Activated B cell treated with CpG ODN at 0.5 μM for 24 hours (primary cell): ENCODE measurements around the gene CAPZA1. TPM values are rescaled to one million over a fixed set of nuclear protein-coding genes. Genes with fewer than 3 reads are reported as not detected.
A peak's percentile ranks its signal among the peaks of the same experiment; 100 is the strongest.

Experiments used
- ATAC-seq: fragments of 200-7000 bp; cut with Tn5 transposase; one replicate; pipeline ENCODE4 v1.10.0; 2021; ENCODE audit warnings: low read depth, mild to moderate bottlenecking, moderate library complexity
- CTCF ChIA-PET: fragments of 350-600 bp; sonication (Branson Sonifier 250); formaldehyde crosslinking; loops from one replicate; lab custom pipeline; 2021; ENCODE audit warnings: antibody characterized with exemption; lab: Charles Lee
- POLR2A ChIA-PET: fragments of 350-600 bp; sonication (Branson Sonifier 250); formaldehyde crosslinking; loops from one replicate; lab custom pipeline; 2021; ENCODE audit warnings: antibody characterized with exemption; lab: Charles Lee
- DNase-seq: peaks from one replicate; pipeline ENCODE4 v3.0.0; 2022
- H3K27ac Mint-ChIP-seq: one replicate; pipeline ENCODE4 v1.8.0; 2020; ENCODE audit warnings: mixed read lengths
- H3K27me3 Mint-ChIP-seq: one replicate; pipeline ENCODE4 v1.8.0; 2021; ENCODE audit warnings: mixed read lengths
- H3K36me3 Mint-ChIP-seq: one replicate; pipeline ENCODE4 v1.8.0; 2021; ENCODE audit warnings: low read depth, mixed read lengths
- H3K4me1 Mint-ChIP-seq: one replicate; pipeline ENCODE4 v1.8.0; 2021; ENCODE audit warnings: mixed read lengths
- H3K4me3 Mint-ChIP-seq: one replicate; pipeline ENCODE4 v1.8.0; 2020; ENCODE audit warnings: mild to moderate bottlenecking, mixed read lengths
- H3K9me3 Mint-ChIP-seq: one replicate; pipeline ENCODE4 v1.8.0; 2020; ENCODE audit warnings: mixed read lengths
- intact Hi-C: fragments of 100-400 bp; cut with micrococcal nuclease; formaldehyde crosslinking; loops from one replicate; pipeline ENCODE4 v1.15.1; 2024
- total RNA-seq: library from RNA; stranded (reverse); gene quantifications from 2 replicates; pipeline ENCODE4 v1.2.3, GENCODE V29; 2022
- TF ChIP-seq, protein P1 (sequence below): fragments of 200-600 bp; IDR thresholded peaks from one replicate; pipeline ENCODE4 v1.8.0; 2022; ENCODE audit warnings: antibody characterized with exemption, mild to moderate bottlenecking

The CAPZA1 gene
- total RNA-seq, 1 donor from 2014 or later = 227 TPM

DNA sequence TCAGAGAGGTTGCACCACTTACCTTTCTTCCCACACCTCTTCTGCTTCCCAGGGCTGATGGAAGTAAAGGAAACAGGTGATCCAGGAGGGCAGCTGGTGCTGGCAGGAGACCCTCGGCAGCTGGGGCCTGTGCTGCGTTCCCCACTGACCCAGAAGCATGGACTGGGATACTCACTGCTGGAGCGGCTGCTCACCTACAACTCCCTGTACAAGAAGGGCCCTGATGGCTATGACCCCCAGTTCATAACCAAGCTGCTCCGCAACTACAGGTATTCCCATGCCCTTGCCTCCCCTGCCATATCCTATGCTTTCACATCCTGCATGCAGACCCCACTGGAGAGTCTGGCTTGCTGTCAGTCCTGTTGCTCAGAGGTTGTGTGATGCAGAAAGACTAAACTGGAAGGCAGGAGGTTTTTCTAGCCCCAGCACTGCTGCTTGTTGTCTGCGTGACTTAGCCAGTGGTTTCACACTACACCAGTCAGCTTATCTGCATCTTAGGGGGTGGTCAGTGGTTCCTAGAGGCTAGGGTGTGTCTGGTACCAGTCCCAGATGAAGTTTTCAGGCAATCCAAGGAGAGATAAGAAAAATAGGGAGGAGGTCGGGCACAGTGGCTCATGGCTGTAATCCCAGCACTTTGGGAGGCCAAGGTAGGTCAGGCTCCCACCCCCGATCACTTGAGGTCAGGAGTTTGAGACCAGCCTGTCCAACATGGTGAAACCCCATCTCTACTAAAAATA lies 77.1 kb downstream of the CAPZA1 start:
- H3K27me3 Mint-ChIP-seq = no peaks in the 10 kb centered on the region
- DNase-seq (no peak), ATAC-seq (no peak)
- ChIA-PET CTCF (no interaction called here), POLR2A (interaction anchor here (0.7 kb wide), 1 partner anchor 61 kb away, joined by 4 read pairs; no protein-coding TSS in a partner anchor)
- no peak overlapping the region for H3K27ac Mint-ChIP-seq
- no peak overlapping the region for H3K4me3 Mint-ChIP-seq
- no peaks in the 10 kb centered on the region for H3K9me3 Mint-ChIP-seq
- TF ChIP-seq, protein P1, sequence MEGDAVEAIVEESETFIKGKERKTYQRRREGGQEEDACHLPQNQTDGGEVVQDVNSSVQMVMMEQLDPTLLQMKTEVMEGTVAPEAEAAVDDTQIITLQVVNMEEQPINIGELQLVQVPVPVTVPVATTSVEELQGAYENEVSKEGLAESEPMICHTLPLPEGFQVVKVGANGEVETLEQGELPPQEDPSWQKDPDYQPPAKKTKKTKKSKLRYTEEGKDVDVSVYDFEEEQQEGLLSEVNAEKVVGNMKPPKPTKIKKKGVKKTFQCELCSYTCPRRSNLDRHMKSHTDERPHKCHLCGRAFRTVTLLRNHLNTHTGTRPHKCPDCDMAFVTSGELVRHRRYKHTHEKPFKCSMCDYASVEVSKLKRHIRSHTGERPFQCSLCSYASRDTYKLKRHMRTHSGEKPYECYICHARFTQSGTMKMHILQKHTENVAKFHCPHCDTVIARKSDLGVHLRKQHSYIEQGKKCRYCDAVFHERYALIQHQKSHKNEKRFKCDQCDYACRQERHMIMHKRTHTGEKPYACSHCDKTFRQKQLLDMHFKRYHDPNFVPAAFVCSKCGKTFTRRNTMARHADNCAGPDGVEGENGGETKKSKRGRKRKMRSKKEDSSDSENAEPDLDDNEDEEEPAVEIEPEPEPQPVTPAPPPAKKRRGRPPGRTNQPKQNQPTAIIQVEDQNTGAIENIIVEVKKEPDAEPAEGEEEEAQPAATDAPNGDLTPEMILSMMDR = no peak
- H3K4me1 Mint-ChIP-seq = peaks cover 31% of the 10 kb centered on the region
- intact Hi-C loops = no loop called here
- peaks cover 23% of the 10 kb centered on the region for H3K36me3 Mint-ChIP-seq

DNA sequence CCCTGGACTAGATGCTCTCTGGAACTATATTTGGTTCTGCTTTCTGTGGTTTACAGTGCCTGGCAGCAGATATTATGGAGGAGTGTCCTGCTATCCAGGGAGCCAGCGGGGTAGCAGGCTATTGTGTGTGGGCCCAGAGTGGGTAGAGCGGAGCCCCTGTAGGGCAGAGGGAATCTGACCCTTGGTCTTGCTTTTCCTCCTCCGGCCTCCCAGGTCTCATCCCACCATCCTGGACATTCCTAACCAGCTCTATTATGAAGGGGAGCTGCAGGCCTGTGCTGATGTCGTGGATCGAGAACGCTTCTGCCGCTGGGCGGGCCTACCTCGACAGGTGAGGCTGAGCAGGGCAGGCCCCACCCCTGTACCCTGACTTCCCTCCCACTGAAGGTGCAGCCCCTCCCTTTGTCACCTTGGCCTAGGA lies 78.2 kb downstream of the CAPZA1 start:
- Mint-ChIP-seq H3K9me3 (no peaks in the 10 kb centered on the region), H3K27me3 (no peaks in the 10 kb centered on the region), H3K27ac (no peak overlapping the region), H3K36me3 (peaks cover 16% of the 10 kb centered on the region), H3K4me1 (peaks cover 41% of the 10 kb centered on the region), H3K4me3 (no peak overlapping the region)
- DNase-seq (no peak), ATAC-seq (no peak)
- TF ChIP-seq, protein P1 = no peak
- ChIA-PET POLR2A (no interaction called here), CTCF (interaction anchor here (1.1 kb wide), 1 partner anchor 196 kb away, joined by 3 read pairs; no protein-coding TSS in a partner anchor)
- intact Hi-C loops = no loop called here

DNA sequence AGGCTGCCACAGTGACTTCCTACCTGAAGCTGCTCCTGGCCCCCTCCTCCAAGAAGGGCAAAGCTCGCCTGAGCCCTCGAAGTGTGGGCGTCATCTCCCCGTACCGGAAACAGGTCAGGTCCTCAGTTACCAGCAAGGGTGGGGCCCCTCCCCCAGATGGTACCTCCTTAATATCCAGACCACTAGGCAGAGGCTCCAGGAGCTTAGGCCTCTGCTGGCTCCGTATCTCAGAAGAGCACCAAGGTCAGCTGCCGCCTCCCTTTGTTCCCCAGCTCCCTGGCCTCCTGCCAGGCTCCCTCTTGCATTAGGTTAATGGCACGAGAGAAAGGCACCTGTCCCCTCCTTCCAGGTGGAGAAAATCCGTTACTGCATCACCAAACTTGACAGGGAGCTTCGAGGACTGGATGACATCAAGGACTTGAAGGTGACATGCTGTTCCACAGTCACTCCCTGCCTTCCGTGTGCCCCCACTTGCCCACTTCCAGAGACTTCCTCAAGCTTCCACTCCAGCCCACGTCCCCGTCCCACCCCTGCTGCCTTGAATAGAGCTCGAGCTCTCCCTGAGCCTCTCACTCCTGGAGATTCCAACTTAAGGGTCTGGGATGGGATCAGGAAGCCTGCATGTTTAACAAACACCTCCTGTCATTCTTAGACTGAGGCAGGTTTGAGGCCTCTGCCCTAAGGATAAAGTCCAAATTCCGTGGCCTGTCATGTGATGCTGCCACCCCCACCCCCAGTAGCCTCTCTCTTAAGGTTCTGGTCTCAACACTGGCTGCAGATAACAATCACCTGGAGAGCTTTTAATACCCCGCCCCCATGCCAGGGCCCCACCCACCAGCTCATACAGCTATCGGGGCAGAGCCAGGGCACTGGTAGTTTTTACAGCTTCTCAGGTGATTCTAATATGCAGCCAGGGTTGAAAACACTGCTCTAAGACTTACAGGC lies 79.0 kb downstream of the CAPZA1 start:
- Mint-ChIP-seq H3K4me1 (peaks cover 47% of the 10 kb centered on the region), H3K27ac (peak overlapping the region; percentile 32), H3K36me3 (peaks cover 11% of the 10 kb centered on the region), H3K4me3 (no peak overlapping the region), H3K9me3 (no peaks in the 10 kb centered on the region), H3K27me3 (no peaks in the 10 kb centered on the region)
- ChIA-PET POLR2A (interaction anchor here (0.6 to 2.6 kb wide), 5 partner anchors 11 to 177 kb away, joined by 3 to 12 read pairs (median 3); partner anchors contain the start of genes MOV10 and PPM1J), CTCF (interaction anchor here (1.0 to 1.1 kb wide), 3 partner anchors 26 to 307 kb away, joined by 3 read pairs; no protein-coding TSS in a partner anchor)
- DNase-seq (no peak), ATAC-seq (no peak)
- intact Hi-C loops = no loop called here
- TF ChIP-seq, protein P1 = no peak

DNA sequence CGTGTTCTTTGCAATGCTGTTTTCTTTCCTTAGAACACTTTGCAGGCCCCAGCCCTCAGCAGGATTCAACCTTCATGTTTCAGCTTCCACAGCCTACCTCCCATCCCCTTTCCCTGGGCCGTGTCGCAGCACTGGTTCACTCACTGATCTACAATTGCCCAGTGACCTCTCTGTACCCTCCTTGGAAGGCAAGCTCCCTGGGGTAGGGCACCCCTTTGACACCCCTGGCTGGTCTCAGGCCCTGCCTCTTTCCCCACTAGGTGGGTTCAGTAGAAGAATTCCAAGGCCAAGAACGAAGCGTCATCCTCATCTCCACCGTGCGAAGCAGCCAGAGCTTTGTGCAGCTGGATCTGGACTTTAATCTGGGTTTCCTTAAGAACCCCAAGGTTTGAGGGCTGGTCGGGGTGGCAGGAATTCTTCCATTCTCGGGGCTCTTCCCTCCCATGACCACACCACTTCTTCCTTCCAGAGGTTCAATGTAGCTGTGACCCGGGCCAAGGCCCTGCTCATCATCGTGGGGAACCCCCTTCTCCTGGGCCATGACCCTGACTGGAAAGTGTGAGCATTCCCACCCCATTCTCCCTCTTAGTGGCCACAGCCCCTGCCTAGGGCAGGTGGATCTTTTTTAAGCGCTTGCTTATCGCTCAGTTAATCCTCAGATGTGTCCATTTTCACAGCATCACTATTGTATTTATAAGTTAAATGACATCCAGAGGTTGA lies 80.0 kb downstream of the CAPZA1 start:
- ATAC-seq (no peak), DNase-seq (no peak)
- H3K36me3 Mint-ChIP-seq = peaks cover 10% of the 10 kb centered on the region
- no peaks in the 10 kb centered on the region for H3K9me3 Mint-ChIP-seq
- H3K27me3 Mint-ChIP-seq = no peaks in the 10 kb centered on the region
- intact Hi-C loops = loop anchor here (1.0 to 10.0 kb wide), 2 partner anchors 25 to 45 kb away; partner anchors contain the start of gene MOV10
- TF ChIP-seq, protein P1 = no peak
- no peak overlapping the region for H3K4me3 Mint-ChIP-seq
- ChIA-PET CTCF (interaction anchor here (1.0 to 1.9 kb wide), 3 partner anchors 25 to 308 kb away, joined by 3 to 7 read pairs (median 3); partner anchors contain the start of gene MOV10), POLR2A (interaction anchor here (0.6 to 2.6 kb wide), 6 partner anchors 10 to 176 kb away, joined by 3 to 12 read pairs (median 5); partner anchors contain the start of genes MOV10, PPM1J and ST7L)
- peak overlapping the region; percentile 83 for H3K27ac Mint-ChIP-seq
- peaks cover 55% of the 10 kb centered on the region for H3K4me1 Mint-ChIP-seq
